Ovary (tissue), 3 donors: Measurements from ENCODE around the gene SFSWAP.
"Not testable (repeated sequence)": the region's sequence is repeated elsewhere in the genome, so short reads cannot be mapped to it uniquely, and the experiment has no call there.

Experiments
- EP300 ChIP-seq: sonication (generic); formaldehyde crosslinking; IDR thresholded peaks from one replicate; pipeline ENCODE4 v1.6.1; 2017; ENCODE audit warnings: antibody characterized with exemption
- POLR2A ChIP-seq: fragments of 450-650 bp; IDR thresholded peaks from one replicate; pipeline ENCODE4 v1.6.1; 2017; ENCODE audit warnings: antibody characterized with exemption, mild to moderate bottlenecking, moderate library complexity
- TF ChIP-seq, protein P1 (sequence below), 3 donors: fragments of 450-650 bp in 2 of 3; fragments of 200-600 bp in 1 of 3; IDR thresholded peaks; one replicate each; pipeline versions ENCODE4 v1.5.1 to v1.8.0; 2016 to 2022; ENCODE audit warnings: antibody characterized with exemption in 3 of 3, mild to moderate bottlenecking in 1 of 3
- donor health status: DM: no; HTN: no; CAD: no.

GRCh38 chr12:131742761-131743160 lies 31.9 kb downstream of the SFSWAP start:
- TF ChIP-seq, protein P1, sequence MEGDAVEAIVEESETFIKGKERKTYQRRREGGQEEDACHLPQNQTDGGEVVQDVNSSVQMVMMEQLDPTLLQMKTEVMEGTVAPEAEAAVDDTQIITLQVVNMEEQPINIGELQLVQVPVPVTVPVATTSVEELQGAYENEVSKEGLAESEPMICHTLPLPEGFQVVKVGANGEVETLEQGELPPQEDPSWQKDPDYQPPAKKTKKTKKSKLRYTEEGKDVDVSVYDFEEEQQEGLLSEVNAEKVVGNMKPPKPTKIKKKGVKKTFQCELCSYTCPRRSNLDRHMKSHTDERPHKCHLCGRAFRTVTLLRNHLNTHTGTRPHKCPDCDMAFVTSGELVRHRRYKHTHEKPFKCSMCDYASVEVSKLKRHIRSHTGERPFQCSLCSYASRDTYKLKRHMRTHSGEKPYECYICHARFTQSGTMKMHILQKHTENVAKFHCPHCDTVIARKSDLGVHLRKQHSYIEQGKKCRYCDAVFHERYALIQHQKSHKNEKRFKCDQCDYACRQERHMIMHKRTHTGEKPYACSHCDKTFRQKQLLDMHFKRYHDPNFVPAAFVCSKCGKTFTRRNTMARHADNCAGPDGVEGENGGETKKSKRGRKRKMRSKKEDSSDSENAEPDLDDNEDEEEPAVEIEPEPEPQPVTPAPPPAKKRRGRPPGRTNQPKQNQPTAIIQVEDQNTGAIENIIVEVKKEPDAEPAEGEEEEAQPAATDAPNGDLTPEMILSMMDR (IDR thresholded peaks at IDR 0.05) = not testable (repeated sequence)
- TF ChIP-seq POLR2A, EP300: not testable (repeated sequence)
